Measurements from ENCODE around the gene NCKIPSD. TPM values are rescaled to one million over a fixed set of nuclear protein-coding genes. Genes with fewer than 3 reads are reported as not detected.

NCKIPSD gene
- total and polyA plus RNA-seq, 7 donors: 5.9 to 8.6 (median 6.5) TPM

DNA sequence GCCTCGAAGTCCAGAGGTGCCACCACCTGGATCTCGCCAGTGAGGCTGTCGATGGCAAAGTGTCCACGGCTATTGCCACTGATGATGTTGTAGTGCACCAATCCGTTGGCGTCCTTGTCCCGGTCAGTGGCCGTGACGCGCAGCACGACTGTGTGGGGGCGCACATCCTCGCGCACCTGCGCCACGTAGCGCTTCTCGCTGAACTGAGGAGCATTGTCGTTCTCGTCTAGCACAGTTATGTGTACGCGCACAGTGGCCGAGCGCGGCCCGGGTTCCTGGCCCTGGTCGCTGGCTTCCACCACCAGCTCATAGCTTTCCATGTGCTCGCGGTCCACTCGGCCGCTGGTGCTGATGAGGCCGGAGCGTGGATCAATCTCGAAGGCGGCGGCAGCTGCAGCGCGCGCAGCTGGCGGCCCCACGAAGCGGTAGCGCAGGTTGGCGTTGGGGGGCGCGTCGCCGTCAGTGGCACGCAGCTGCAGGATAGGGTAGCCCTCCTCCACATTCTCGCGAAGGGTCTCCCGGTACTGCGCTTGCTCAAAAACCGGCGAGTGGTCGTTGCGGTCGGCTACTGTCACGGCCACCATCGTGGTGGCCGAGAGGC is 24.8 kb downstream of the NCKIPSD start:
- peaks cover 19% of the 10 kb centered on the region for H3K4me1 ChIP-seq
- peak overlapping the region; percentile 52 for H3K4me3 ChIP-seq
- H3K9me3 ChIP-seq: no peaks in the 10 kb centered on the region
- H3K27me3 ChIP-seq (ENCODE audit: insufficient read depth in 3 of 3, low read length in 2 of 3): peaks cover 0 to 47% (median 21%) of the 10 kb centered on the region in 3 donors
- no peak for ATAC-seq
- 52 to 62% (median 58%) methylated on average over 61 of the region's 61 CpGs for WGBS, 3 donors
- no peaks in the 10 kb centered on the region for H3K36me3 ChIP-seq (ENCODE audit: insufficient read depth in 1 of 2, low read depth in 1 of 2)
- no peak overlapping the region for H3K27ac ChIP-seq
- TF ChIP-seq CTCF (IDR thresholded peaks at IDR 0.05): no peak
- intact Hi-C loops (cut with DNase I): no loop called here
- peak in 1 of 2 donors; percentile 48 for DNase-seq

GRCh38 chr3:48656841-48657281 is 28.9 kb downstream of the NCKIPSD start:
- Histone ChIP-seq H3K9me3 (no peaks in the 10 kb centered on the region), H3K36me3 (ENCODE audit: insufficient read depth in 1 of 2, low read depth in 1 of 2) (no peaks in the 10 kb centered on the region), H3K4me1 (peaks cover 8% of the 10 kb centered on the region), H3K4me3 (peak overlapping the region; percentile 80), H3K27me3 (ENCODE audit: insufficient read depth in 3 of 3, low read length in 2 of 3) (peaks cover 0 to 22% (median 3%) of the 10 kb centered on the region in 3 donors), H3K27ac (peak overlapping the region; percentile 67)
- intact Hi-C loops (cut with DNase I): no loop called here
- ATAC-seq (no peak), DNase-seq (no peak)
- TF ChIP-seq CTCF (IDR thresholded peaks at IDR 0.05): no peak
- WGBS, 3 donors: 53 to 57% (median 54%) methylated on average over 44 to 45 of the region's 45 CpGs

GRCh38 chr3:48656061-48656840 is 29.5 kb downstream of the NCKIPSD start:
- DNase-seq (peak; percentile 83 to 90), ATAC-seq (peak; percentile 92 to 96 (median 94))
- peaks cover 0 to 16% (median 2%) of the 10 kb centered on the region in 3 donors for H3K27me3 ChIP-seq (ENCODE audit: insufficient read depth in 3 of 3, low read length in 2 of 3)
- H3K27ac ChIP-seq: peak overlapping the region; percentile 67
- no peaks in the 10 kb centered on the region for H3K9me3 ChIP-seq
- peak; percentile 62 for TF ChIP-seq CTCF (IDR thresholded peaks at IDR 0.05)
- intact Hi-C loops (cut with DNase I): no loop called here
- H3K4me3 ChIP-seq: peak overlapping the region; percentile 80
- 4% methylated on average over 56 to 94 of the region's 94 CpGs for WGBS, 3 donors
- peaks cover 2% of the 10 kb centered on the region for H3K4me1 ChIP-seq
- no peaks in the 10 kb centered on the region for H3K36me3 ChIP-seq (ENCODE audit: insufficient read depth in 1 of 2, low read depth in 1 of 2)

- DNase-seq (no peak), ATAC-seq (no peak)
- intact Hi-C loops (cut with DNase I): no loop called here
- 13 to 15% (median 14%) methylated on average over 27 to 30 of the region's 30 CpGs for WGBS, 3 donors
- no peaks in the 10 kb centered on the region for H3K36me3 ChIP-seq (ENCODE audit: insufficient read depth in 1 of 2, low read depth in 1 of 2)
- peak overlapping the region; percentile 67 for H3K27ac ChIP-seq
- no peaks in the 10 kb centered on the region for H3K9me3 ChIP-seq
- H3K4me3 ChIP-seq: peak overlapping the region; percentile 80
- no peaks in the 10 kb centered on the region for H3K4me1 ChIP-seq
- H3K27me3 ChIP-seq (ENCODE audit: insufficient read depth in 3 of 3, low read length in 2 of 3): peaks cover 0 to 10% (median 2%) of the 10 kb centered on the region in 3 donors
- no peak for TF ChIP-seq CTCF (IDR thresholded peaks at IDR 0.05)
These were observed 30.1 kb downstream of the NCKIPSD start for GRCh38 chr3:48655606-48656005.
